ENCODE data around the gene CTDP1. TPM values are rescaled to one million over a fixed set of nuclear protein-coding genes. Genes with fewer than 3 reads are reported as not detected.

Gene CTDP1
- total RNA-seq, 1 experiment from 2014 or later, result 20.3 TPM

DNA sequence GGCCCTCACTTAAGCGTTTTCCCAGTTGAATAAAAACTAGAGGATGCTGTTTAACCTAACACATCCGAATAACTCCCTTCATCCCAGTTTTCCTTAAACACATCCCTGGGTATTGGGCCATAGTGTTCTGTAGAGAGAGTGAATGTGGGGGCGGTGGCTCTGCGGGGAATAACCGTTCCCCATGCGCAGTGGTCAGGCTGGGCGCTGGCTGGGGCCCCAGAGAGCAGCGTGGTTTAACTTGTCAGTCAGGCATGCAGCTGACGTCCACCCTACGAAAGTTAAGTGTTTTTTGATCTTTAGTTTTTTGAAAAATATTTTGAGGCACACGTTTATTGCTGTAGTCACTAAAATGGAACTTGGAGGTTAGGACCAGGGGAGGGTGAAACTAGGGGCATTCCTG is 33.7 kb downstream of the CTDP1 start:
- ChIA-PET POLR2A (no interaction called here), CTCF (no interaction called here)
- TF ChIP-seq, protein P1, sequence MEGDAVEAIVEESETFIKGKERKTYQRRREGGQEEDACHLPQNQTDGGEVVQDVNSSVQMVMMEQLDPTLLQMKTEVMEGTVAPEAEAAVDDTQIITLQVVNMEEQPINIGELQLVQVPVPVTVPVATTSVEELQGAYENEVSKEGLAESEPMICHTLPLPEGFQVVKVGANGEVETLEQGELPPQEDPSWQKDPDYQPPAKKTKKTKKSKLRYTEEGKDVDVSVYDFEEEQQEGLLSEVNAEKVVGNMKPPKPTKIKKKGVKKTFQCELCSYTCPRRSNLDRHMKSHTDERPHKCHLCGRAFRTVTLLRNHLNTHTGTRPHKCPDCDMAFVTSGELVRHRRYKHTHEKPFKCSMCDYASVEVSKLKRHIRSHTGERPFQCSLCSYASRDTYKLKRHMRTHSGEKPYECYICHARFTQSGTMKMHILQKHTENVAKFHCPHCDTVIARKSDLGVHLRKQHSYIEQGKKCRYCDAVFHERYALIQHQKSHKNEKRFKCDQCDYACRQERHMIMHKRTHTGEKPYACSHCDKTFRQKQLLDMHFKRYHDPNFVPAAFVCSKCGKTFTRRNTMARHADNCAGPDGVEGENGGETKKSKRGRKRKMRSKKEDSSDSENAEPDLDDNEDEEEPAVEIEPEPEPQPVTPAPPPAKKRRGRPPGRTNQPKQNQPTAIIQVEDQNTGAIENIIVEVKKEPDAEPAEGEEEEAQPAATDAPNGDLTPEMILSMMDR (IDR thresholded peaks at IDR 0.05; ENCODE audit: unreplicated experiment), result no peak
- intact Hi-C loops (cut with micrococcal nuclease), result no loop called here
- no peaks in the 10 kb centered on the region for H3K4me1 Mint-ChIP-seq (ENCODE audit: insufficient read depth, unreplicated experiment)
- no TSS peak for BruUV-seq (replicated peaks)
- no peaks in the 10 kb centered on the region for H3K9me3 Mint-ChIP-seq (ENCODE audit: unreplicated experiment)
- H3K36me3 Mint-ChIP-seq (ENCODE audit: insufficient read depth, unreplicated experiment), result peaks cover 33% of the 10 kb centered on the region
- no peak overlapping the region for H3K27ac Mint-ChIP-seq (ENCODE audit: low read depth, unreplicated experiment)
- DNase-seq (ENCODE audit: unreplicated experiment), result no peak
- no peak overlapping the region for H3K4me3 Mint-ChIP-seq (ENCODE audit: unreplicated experiment)
- H3K27me3 Mint-ChIP-seq (ENCODE audit: insufficient read depth, unreplicated experiment), result no peaks in the 10 kb centered on the region

DNA sequence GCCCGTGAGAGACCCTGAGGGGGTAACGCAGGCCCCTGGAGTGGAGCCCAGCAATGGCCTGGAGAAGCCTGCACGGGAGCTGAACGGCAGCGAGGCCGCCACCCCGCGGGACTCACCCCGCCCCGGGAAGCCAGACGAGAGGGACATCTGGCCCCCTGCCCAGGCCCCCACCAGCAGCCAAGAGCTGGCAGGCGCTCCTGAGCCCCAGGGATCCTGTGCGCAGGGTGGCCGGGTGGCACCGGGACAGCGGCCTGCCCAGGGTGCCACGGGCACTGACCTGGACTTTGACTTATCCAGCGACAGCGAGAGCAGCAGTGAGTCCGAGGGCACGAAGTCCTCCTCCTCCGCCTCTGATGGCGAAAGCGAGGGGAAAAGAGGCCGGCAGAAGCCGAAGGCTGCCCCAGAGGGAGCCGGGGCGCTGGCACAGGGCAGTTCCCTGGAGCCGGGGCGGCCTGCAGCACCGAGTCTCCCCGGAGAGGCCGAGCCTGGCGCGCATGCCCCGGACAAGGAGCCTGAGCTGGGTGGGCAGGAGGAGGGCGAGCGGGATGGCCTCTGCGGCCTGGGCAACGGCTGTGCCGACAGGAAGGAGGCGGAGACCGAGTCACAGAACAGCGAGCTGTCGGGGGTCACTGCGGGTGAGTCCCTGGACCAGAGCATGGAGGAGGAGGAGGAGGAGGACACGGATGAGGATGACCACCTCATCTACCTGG is 35.1 kb downstream of the CTDP1 start:
- ChIA-PET POLR2A (no interaction called here), CTCF (no interaction called here)

GRCh38 chr18:79715280-79715679 is 35.7 kb downstream of the CTDP1 start:
- DNase-seq (ENCODE audit: unreplicated experiment), result no peak
- Mint-ChIP-seq H3K4me1 (ENCODE audit: insufficient read depth, unreplicated experiment) (no peaks in the 10 kb centered on the region), H3K27me3 (ENCODE audit: insufficient read depth, unreplicated experiment) (no peaks in the 10 kb centered on the region), H3K27ac (ENCODE audit: low read depth, unreplicated experiment) (no peak overlapping the region), H3K36me3 (ENCODE audit: insufficient read depth, unreplicated experiment) (peaks cover 31% of the 10 kb centered on the region), H3K9me3 (ENCODE audit: unreplicated experiment) (no peaks in the 10 kb centered on the region), H3K4me3 (ENCODE audit: unreplicated experiment) (no peak overlapping the region)
- TF ChIP-seq, protein P1 (IDR thresholded peaks at IDR 0.05; ENCODE audit: unreplicated experiment), result no peak
- intact Hi-C loops (cut with micrococcal nuclease), result no loop called here
- ChIA-PET CTCF (no interaction called here), POLR2A (no interaction called here)
- BruUV-seq (replicated peaks), result no TSS peak

More for the DNA sequence above, 35.1 kb downstream of the CTDP1 start:
- intact Hi-C loops (cut with micrococcal nuclease), result no loop called here
- H3K4me1 Mint-ChIP-seq (ENCODE audit: insufficient read depth, unreplicated experiment), result no peaks in the 10 kb centered on the region
- no peak overlapping the region for H3K4me3 Mint-ChIP-seq (ENCODE audit: unreplicated experiment)
- no peaks in the 10 kb centered on the region for H3K9me3 Mint-ChIP-seq (ENCODE audit: unreplicated experiment)
- TF ChIP-seq, protein P1 (IDR thresholded peaks at IDR 0.05; ENCODE audit: unreplicated experiment), result no peak
- no peaks in the 10 kb centered on the region for H3K27me3 Mint-ChIP-seq (ENCODE audit: insufficient read depth, unreplicated experiment)
- no TSS peak for BruUV-seq (replicated peaks)
- no peak for DNase-seq (ENCODE audit: unreplicated experiment)
- H3K36me3 Mint-ChIP-seq (ENCODE audit: insufficient read depth, unreplicated experiment), result peaks cover 37% of the 10 kb centered on the region
- no peak overlapping the region for H3K27ac Mint-ChIP-seq (ENCODE audit: low read depth, unreplicated experiment)

- POLR2A ChIA-PET, result no interaction called here
- CTCF ChIA-PET, result interaction anchor here (0.6 kb wide), 1 partner anchor 259 kb away, joined by 3 read pairs; no protein-coding TSS in a partner anchor
- H3K27me3 Mint-ChIP-seq (ENCODE audit: insufficient read depth, unreplicated experiment), result no peaks in the 10 kb centered on the region
- intact Hi-C loops (cut with micrococcal nuclease), result no loop called here
- no peaks in the 10 kb centered on the region for H3K4me1 Mint-ChIP-seq (ENCODE audit: insufficient read depth, unreplicated experiment)
- DNase-seq (ENCODE audit: unreplicated experiment), result no peak
- H3K4me3 Mint-ChIP-seq (ENCODE audit: unreplicated experiment), result no peak overlapping the region
- H3K36me3 Mint-ChIP-seq (ENCODE audit: insufficient read depth, unreplicated experiment), result peaks cover 31% of the 10 kb centered on the region
- TF ChIP-seq, protein P1 (IDR thresholded peaks at IDR 0.05; ENCODE audit: unreplicated experiment), result no peak
- no peaks in the 10 kb centered on the region for H3K9me3 Mint-ChIP-seq (ENCODE audit: unreplicated experiment)
- BruUV-seq (replicated peaks), result no TSS peak
- H3K27ac Mint-ChIP-seq (ENCODE audit: low read depth, unreplicated experiment), result no peak overlapping the region
Measured at GRCh38 chr18:79717059-79717458, 37.5 kb downstream of the CTDP1 start.
